Stimulated activated CD8-positive, alpha-beta memory T cell treated with anti-CD3 and anti-CD28 coated beads, Interleukin-2, amount 100 ng/mL, for 48 hours (primary cell): ENCODE measurements around the gene PACSIN2.
"Not testable (repeated sequence)": the region's sequence is repeated elsewhere in the genome, so short reads cannot be mapped to it uniquely, and the experiment has no call there.

Experiments
- DNase-seq, 2 donors: peaks; one replicate each; pipeline ENCODE4 v3.0.0-alpha.2; 2020; ENCODE audit warnings: low read depth in 2 of 2

Gene PACSIN2

GRCh38 chr22:42945736-42946135 lies 69.2 kb downstream of the PACSIN2 start:
- DNase-seq, result no peak

DNA sequence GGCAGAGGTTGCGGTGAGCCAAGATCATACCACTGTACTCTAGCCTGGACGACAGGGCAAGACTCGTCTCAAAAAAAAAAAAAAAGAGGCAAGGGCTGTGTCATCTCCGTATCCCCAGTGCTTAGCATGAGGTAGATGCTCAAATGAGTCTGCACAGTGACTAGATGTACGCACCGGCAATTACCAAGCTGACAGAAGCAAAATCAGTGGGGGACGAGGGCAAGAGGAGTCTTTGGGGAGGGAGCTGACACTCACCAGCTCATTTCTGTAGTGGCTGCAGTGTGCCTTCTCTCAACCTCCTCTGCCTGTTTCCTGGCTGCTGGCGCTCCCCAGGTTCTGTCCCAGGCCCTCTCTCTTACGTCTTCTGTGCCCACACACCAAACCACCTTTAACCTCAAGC lies 69.9 kb downstream of the PACSIN2 start:
- no peak for DNase-seq

DNA sequence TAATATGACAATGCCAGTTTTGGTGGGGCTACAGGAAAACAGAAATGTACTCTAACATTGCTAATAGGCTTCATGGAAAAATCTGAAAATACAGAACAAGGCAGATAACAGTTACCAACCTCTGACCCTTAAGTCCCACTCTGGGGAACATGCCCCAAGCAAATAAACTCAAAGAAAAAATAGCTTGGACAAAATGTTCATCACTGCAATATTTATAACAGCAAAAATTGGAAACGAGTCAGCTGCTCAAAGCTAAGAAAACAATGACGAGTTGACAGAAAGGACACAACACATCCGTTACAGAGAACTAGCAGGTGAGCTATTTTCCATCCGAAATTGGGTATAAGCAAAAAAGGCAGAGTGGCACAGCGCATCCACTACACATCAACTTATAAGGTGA lies 70.5 kb downstream of the PACSIN2 start:
- no peak for DNase-seq

DNA sequence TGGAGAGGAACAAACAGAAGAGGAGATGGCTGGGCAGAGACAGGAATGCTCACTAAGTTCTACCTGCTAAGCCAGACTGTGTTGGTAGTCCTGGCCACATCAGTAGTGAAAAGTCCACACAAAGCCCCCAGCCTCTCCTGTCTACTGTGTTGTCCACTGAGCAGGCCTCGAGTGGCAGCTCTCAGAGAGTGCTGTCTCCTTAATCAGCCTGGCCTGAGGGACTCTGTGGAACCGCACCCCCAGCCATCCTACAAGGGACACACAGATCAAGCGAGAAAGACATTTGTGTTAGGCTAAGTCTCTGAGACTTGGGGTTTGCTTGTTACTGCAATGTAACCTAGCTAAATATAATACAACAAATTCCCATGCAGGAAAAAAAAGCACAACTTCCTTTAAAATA lies 71.0 kb downstream of the PACSIN2 start:
- DNase-seq, result no peak

- no peak for DNase-seq
Measured at GRCh38 chr22:42942351-42942750, 72.6 kb downstream of the PACSIN2 start.

DNA sequence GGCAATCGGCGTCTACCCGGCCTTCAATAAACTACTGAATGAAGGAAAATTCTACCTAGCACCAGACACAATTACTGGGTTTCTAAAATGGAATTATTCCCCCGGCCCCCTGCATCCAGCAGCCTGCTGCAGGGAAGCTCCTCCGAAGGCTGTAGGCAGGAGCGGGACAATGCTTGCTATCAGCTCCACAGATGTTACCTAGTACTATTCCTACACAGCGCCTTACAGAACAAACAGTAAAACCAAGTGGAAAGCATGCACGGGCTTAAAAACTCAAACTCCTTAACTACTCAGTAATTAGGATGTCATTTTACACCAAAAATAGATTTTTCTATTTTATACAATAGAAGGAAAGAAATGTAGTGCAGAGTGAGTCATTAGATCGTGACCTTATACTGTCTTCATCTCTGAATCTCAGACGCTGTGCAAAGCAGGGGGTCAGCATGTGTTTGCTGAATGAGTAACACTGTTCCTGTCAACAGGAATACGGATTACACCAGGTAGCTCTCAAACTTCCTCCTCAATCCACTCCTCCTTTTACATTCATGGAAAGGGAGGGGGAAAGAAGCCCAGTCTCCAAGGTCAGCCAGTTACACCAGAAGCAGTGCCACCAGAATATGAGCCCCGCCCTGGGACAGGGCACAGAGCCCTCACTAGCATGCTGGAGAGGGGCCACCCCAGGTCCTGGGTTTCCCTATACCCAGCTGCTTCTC lies 74.9 kb downstream of the PACSIN2 start:
- no peak for DNase-seq

GRCh38 chr22:42939451-42939881 lies 75.5 kb downstream of the PACSIN2 start:
- no peak for DNase-seq

GRCh38 chr22:42938976-42939375 lies 76.0 kb downstream of the PACSIN2 start:
- DNase-seq, result no peak

DNA sequence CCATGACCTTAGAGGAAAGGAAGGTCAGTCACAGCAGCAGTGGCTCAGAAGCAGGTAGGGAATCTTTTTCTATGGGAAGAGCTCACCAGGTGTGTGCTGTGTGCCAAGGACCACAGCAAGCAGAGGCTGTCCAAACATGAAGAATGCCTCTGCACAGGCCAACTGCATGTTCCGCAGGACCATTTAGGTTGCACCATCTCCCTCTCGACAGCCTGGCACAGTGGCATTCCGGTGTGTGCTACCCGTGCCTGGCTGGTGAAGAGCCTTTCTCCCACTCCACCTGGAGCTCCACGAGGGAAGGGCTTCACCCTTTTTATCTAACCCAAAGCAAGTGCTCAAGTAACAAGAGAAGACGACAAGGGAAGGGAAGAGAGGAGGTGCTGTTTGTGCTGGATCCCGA lies 76.5 kb downstream of the PACSIN2 start:
- no peak for DNase-seq

- peak in 1 of 2 donors; percentile 11 for DNase-seq
Measured at GRCh38 chr22:42937164-42937843, 77.6 kb downstream of the PACSIN2 start.

DNA sequence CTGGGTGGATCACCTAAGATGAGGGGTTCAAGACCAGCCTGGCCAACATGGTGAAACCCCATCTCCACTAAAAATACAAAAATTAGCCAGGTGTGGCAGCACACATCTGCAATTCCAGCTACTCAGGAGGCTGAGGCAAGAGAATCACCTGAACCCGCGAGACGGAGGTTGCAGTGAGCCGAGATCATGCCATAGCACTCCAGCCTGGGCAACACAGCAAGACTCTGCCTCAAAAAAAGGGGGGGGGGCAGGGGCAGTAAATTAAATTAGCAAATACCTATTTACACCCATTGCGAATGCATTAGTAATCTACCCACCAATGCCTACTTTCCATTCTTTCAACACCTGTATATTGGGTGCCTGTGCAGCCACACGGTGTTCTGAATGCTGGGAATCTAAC lies 78.3 kb downstream of the PACSIN2 start:
- not testable (repeated sequence) for DNase-seq

DNA sequence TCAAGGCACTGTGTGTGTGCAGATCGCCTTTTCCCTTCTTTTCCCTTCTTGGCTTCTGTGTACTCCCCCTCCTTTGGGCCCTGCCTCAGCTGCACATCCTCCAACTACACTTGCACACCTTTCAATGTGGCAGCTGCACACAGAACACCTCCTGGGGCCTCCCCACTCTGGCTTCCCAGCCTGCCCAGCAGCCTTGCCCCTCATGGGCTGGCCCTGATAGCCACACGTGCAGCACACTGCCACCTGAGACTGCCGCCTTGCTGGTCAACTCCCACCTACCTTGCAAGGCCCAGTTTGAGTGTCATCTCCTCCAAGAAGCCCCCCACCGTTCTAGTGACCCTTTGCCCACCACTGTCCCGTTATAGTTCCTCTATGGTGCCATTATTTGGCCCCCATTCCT lies 80.6 kb downstream of the PACSIN2 start:
- DNase-seq, result no peak

DNA sequence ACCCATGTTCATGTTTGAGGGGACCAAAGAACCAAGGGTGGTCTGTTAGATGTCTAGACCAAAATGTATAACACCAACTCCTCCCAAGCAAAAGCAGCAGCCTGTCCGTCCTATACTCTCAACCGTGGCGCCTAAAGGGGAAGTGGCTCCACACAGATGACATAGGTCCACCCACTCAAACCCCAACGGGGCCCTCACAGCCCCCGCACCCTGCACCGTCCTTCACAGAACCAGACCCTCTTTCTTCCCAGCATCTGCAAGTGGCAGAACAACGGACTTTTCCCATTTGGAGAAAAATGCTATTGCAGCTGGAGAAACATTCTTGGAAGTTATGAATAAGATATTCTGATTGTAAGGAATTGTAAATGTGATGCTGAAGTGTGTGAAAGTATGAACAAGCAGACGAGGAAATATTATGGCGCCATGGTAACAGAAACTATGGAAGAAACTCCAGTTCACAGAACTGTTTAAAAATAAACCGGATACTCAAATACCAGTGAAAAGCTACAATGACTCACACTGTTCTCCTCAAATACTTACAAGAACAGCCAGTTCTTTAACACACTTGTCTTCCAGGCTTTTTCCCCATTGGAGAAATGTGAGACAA lies 81.4 kb downstream of the PACSIN2 start:
- peak in 1 of 2 donors; percentile 27 for DNase-seq

- no peak for DNase-seq
Measured at GRCh38 chr22:42932857-42933484, 82.0 kb downstream of the PACSIN2 start.

DNA sequence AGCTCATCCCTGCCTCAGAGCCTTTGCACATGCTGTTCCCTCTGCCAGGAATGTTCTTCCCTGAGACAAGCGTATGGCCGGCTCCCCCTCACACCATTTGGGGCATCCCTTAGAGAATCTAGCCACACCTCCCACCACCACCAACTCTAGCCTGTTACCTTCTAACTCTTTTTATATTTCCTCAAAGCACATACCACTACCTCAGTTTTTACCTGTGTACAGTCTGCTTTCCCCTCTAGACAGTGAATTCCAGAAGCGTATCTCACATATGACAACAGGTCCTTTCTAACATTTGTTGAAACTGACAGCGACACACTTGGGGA lies 82.8 kb downstream of the PACSIN2 start:
- no peak for DNase-seq

DNA sequence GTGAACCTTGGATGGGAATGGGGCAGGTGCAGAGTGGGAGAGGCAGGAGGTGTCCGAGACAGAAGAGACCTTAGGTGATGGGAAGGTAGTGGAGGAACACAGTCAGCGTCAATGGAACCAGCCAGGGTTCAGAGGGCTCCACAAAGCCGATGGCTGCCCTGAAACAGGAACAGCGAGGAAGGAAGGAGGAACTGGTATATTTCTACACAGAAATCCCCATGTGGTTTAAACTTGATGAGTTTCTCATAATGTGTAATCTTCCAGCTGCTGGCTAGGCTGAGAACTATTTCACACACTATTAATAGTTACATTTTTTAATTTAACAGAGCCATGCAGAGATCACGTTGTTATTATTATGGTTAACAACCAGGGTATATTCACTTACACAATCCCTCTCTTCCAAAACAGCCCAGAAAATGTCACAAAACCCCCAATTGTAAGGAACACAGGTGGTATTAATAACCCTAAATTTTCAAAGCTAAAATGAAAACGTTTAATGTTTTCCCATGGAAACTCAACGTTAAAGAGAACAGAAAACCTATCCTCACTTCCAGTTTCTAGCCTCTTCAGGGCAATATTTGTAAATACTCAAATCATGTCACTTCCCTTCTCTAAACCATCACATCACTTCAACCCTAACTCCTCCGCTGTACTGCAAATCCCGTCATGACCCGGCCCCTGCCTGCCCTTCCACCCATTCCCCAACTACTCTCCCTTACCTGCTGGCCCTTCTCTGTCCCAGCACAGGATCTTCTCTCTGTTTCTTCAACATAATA lies 83.3 kb downstream of the PACSIN2 start:
- DNase-seq, result no peak

DNA sequence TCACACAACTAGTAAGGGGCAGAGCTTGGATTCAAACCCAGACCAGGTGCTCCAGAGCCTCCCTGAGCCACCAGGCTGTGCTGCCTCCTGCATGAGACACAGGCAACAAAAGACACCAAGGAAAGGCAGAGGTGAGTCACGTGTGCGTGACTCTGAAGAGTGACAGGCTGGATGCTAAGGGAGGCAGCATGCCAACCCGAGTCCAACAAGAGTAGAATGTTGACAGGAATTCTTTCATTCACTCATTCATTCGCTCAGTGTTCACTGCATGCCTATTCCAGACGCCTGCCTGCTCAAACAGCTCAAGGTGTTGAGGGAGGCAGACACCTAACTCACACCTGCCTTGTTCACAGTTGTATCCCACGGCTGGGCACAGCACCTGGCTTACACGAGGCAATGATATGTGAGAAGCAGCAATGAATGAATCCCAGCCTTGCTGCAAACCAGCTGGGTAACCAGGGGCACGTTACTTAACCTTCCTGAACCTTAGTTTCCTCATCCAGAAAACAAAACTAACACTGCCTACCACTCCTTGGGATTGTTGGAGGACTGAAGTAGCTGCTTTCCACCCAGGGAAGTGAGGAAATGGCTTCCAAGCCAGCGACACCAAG lies 84.0 kb downstream of the PACSIN2 start:
- no peak for DNase-seq

- no peak for DNase-seq
Measured at GRCh38 chr22:42929838-42930155, 85.2 kb downstream of the PACSIN2 start.

GRCh38 chr22:42928969-42929837 lies 85.7 kb downstream of the PACSIN2 start:
- no peak for DNase-seq

DNA sequence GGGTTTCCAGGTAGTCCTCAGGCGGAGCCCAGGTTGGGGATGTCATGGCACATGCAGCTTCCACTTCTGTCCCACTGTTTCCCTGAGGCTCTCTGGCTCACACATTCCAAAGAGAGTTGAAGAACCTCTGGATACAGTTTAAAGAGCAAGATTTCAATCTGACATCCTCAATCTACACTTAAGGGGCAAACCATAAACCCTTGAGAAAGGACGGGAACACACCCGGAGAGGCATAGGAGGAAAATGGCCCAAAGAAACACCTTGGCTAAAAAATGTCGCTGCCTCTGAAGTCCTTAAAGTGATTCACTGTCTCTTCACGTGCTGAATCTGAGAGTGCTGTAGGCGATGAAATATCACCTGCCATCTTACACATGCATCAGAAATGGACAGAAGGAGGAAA lies 87.0 kb downstream of the PACSIN2 start:
- no peak for DNase-seq

- no peak for DNase-seq
Measured at GRCh38 chr22:42926768-42927167, 88.2 kb downstream of the PACSIN2 start.
